ENCODE data around the gene OR2V2.
"Not testable (repeated sequence)": the region's sequence is repeated elsewhere in the genome, so short reads cannot be mapped to it uniquely, and the experiment has no call there.

OR2V2 gene

GRCh38 chr5:181105391-181106025, 41.9 kb upstream of the OR2V2 start:
- no peak overlapping the region for H3K4me3 ChIP-seq (ENCODE audit: low read depth, low read length)
- TF ChIP-seq CTCF (IDR thresholded peaks at IDR 0.05; ENCODE audit: borderline replicate concordance, insufficient read depth, low read depth, low read length), result no peak

GRCh38 chr5:181107699-181108098, 39.7 kb upstream of the OR2V2 start:
- no peak for TF ChIP-seq CTCF (IDR thresholded peaks at IDR 0.05; ENCODE audit: borderline replicate concordance, insufficient read depth, low read depth, low read length)
- H3K4me3 ChIP-seq (ENCODE audit: low read depth, low read length), result no peak overlapping the region

DNA sequence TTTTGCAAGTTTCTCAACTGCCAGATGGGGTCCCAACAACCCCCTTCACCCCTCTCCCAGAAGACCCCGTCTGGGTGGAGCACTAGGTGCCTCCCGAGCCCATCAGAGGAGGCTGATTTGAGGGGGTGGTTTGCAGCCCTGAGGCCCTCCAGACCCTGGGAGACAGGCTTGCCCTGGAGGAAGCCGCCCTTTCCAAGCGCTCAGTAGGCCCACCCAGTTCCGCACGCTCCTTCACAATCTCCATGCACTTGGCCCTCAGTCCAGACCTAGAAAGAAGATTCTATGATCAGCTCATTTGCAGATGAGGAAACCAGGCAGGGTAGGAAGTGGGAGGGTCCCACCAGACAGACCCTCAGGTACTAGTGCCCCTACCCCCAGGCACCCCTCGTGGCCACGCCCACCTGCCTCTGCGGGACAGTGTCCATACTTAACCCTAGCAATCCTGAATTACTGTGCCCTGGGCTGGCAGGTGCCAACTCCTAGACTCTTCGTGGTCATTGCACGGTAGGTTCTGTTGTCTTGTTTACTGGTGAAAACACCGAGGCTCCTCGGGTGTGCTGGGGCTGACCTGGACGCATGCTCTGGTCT, 38.7 kb upstream of the OR2V2 start:
- no peak overlapping the region for H3K4me3 ChIP-seq (ENCODE audit: low read depth, low read length)

GRCh38 chr5:181109489-181110013, 37.8 kb upstream of the OR2V2 start:
- TF ChIP-seq CTCF (IDR thresholded peaks at IDR 0.05; ENCODE audit: borderline replicate concordance, insufficient read depth, low read depth, low read length), result no peak
- no peak overlapping the region for H3K4me3 ChIP-seq (ENCODE audit: low read depth, low read length)

More for the DNA sequence above, 38.7 kb upstream of the OR2V2 start:
- no peak for TF ChIP-seq CTCF (IDR thresholded peaks at IDR 0.05; ENCODE audit: borderline replicate concordance, insufficient read depth, low read depth, low read length)

- H3K4me3 ChIP-seq (ENCODE audit: low read depth, low read length), result no peak overlapping the region
- TF ChIP-seq CTCF (IDR thresholded peaks at IDR 0.05; ENCODE audit: borderline replicate concordance, insufficient read depth, low read depth, low read length), result no peak
Measured at GRCh38 chr5:181111010-181111409, 36.4 kb upstream of the OR2V2 start.

- no peak overlapping the region for H3K4me3 ChIP-seq (ENCODE audit: low read depth, low read length)
- TF ChIP-seq CTCF (IDR thresholded peaks at IDR 0.05; ENCODE audit: borderline replicate concordance, insufficient read depth, low read depth, low read length), result no peak
Measured at GRCh38 chr5:181112476-181112875, 34.9 kb upstream of the OR2V2 start.

DNA sequence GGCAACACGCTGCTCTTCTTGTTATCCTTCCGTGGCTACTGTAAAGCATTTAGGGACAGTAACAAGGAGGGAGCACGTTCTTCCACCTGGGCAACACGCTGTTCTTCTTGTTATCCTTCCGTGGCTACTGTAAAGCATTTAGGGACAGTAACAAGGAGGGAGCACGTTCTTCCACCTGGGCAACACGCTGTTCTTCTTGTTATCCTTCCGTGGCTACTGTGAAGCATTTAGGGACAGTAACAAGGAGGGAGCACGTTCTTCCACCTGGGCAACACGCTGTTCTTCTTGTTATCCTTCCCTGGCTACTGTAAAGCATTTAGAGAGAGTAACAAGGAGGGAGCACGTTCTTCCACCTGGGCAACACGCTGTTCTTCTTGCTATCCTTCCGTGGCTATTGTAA, 33.8 kb upstream of the OR2V2 start:
- not testable (repeated sequence) for H3K4me3 ChIP-seq (ENCODE audit: low read depth, low read length)
